Suprapubic skin (tissue), 4 donors: ENCODE results near the gene CMPK2. TPM values are rescaled to one million over a fixed set of nuclear protein-coding genes. Genes with fewer than 3 reads are reported as not detected.

Source experiments
- DNase-seq, 2 donors: peaks; one replicate each; pipeline ENCODE4 v3.0.0-alpha.2; 2019; ENCODE audit warnings: low spot score in 2 of 2
- H3K27ac ChIP-seq: fragments of 200-600 bp; sonication (generic); one replicate; pipeline ENCODE4 v1.5.1; 2019
- H3K27me3 ChIP-seq: fragments of 200-600 bp; sonication (generic); one replicate; pipeline ENCODE4 v1.5.1; 2019
- H3K36me3 ChIP-seq: fragments of 200-600 bp; sonication (generic); one replicate; pipeline ENCODE4 v1.5.1; 2019
- H3K4me1 ChIP-seq: fragments of 200-600 bp; sonication (generic); one replicate; pipeline ENCODE4 v1.5.1; 2019
- H3K4me3 ChIP-seq: fragments of 200-600 bp; sonication (generic); one replicate; pipeline ENCODE4 v1.5.1; 2019; ENCODE audit warnings: mild to moderate bottlenecking
- H3K9me3 ChIP-seq: fragments of 200-600 bp; sonication (generic); one replicate; pipeline ENCODE4 v1.5.1; 2019
- EP300 ChIP-seq: sonication (generic); formaldehyde crosslinking; IDR thresholded peaks from one replicate; pipeline ENCODE4 v1.6.1; 2017; ENCODE audit warnings: antibody characterized with exemption
- POLR2A ChIP-seq, 2 donors: fragments of 450-650 bp; IDR thresholded peaks; one replicate each; pipeline ENCODE4 v1.6.1; 2017; ENCODE audit warnings: antibody characterized with exemption in 2 of 2, mild to moderate bottlenecking in 2 of 2, moderate library complexity in 2 of 2
- POLR2AphosphoS5 ChIP-seq, 3 donors: sonication (generic); formaldehyde crosslinking; IDR thresholded peaks; one replicate each; pipeline ENCODE4 v1.6.1; 2017; ENCODE audit warnings: antibody characterized with exemption in 3 of 3
- WGBS: methylation state at CpG from one replicate; pipeline ENCODE4 v1.1.5; 2018; 5-methylcytosine and 5-hydroxymethylcytosine counted together
- total RNA-seq, 4 donors: library from RNA; depleted of rRNA; stranded (reverse); fragments of >200 nt; gene quantifications; one replicate each; pipeline ENCODE4 v1.1.0, GENCODE V29; 2016
- TF ChIP-seq, protein P1 (sequence below), 2 donors: fragments of 200-600 bp in 1 of 2; fragments of 450-650 bp in 1 of 2; sonication (generic) in 1 of 2; IDR thresholded peaks; one replicate each; pipeline ENCODE4 v1.5.1; 2016 to 2019; ENCODE audit warnings: antibody characterized with exemption in 2 of 2, mild to moderate bottlenecking in 1 of 2, moderate library complexity in 1 of 2

Gene CMPK2
- total RNA-seq, 4 donors from 2014 or later, result 0.83 to 3.1 (median 1.3) TPM

DNA sequence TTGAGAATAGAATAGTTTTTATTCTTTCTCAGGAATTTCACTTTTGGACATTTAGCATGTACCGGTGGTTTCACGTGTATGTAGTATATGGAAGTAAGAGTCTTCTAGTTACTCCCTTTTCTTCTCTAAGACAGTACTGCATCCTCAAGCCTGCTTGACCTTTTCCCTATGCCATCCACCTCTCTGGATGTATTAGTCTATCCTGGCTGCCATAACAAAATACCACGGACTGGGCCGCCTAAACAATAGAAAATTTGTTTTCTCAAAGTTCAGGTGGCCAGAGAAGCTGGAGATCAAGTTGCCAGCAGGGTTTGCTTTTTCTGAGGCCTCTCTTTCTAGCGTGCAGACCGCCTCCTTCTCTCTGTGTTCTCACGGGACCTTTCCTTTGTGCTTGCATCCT lies 1.3 kb upstream of the CMPK2 start:
- TF ChIP-seq EP300, result no peak
- TF ChIP-seq, protein P1, sequence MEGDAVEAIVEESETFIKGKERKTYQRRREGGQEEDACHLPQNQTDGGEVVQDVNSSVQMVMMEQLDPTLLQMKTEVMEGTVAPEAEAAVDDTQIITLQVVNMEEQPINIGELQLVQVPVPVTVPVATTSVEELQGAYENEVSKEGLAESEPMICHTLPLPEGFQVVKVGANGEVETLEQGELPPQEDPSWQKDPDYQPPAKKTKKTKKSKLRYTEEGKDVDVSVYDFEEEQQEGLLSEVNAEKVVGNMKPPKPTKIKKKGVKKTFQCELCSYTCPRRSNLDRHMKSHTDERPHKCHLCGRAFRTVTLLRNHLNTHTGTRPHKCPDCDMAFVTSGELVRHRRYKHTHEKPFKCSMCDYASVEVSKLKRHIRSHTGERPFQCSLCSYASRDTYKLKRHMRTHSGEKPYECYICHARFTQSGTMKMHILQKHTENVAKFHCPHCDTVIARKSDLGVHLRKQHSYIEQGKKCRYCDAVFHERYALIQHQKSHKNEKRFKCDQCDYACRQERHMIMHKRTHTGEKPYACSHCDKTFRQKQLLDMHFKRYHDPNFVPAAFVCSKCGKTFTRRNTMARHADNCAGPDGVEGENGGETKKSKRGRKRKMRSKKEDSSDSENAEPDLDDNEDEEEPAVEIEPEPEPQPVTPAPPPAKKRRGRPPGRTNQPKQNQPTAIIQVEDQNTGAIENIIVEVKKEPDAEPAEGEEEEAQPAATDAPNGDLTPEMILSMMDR (IDR thresholded peaks at IDR 0.05), result no peak
- no peak for TF ChIP-seq POLR2A (IDR thresholded peaks at IDR 0.05)
- no peak for TF ChIP-seq POLR2AphosphoS5 (IDR thresholded peaks at IDR 0.05)
- H3K9me3 ChIP-seq, result no peaks in the 10 kb centered on the region
- no peak for DNase-seq
- H3K27me3 ChIP-seq, result no peaks in the 10 kb centered on the region
- no peak overlapping the region for H3K4me3 ChIP-seq
- H3K36me3 ChIP-seq, result no peaks in the 10 kb centered on the region
- 92% methylated on average over 7 of the region's 7 CpGs for WGBS
- peaks cover 12% of the 10 kb centered on the region for H3K4me1 ChIP-seq
- no peak overlapping the region for H3K27ac ChIP-seq

DNA sequence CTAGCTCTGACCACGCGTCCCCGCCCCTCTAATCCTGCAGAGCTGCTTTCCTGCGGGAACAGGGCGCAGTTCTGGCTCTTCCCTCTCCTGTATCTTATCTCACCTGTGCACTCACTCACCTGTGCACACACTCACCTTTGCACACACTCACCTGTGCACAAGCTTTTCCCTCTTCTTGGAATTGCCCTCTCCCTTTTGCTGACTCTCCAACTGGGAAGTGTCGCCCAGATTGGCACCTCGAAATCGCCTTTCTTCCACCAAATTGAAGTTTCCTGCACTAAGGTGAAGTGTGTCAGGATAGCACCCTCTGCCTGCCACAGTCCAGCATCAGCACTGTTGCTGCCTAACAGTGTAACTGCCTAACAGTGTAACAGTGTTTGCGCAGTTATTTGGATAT lies 566 bp upstream of the CMPK2 start:
- Histone ChIP-seq H3K27ac (no peak overlapping the region), H3K9me3 (no peaks in the 10 kb centered on the region), H3K4me3 (peak overlapping the region; percentile 86), H3K4me1 (peaks cover 12% of the 10 kb centered on the region), H3K36me3 (peaks cover 4% of the 10 kb centered on the region), H3K27me3 (no peaks in the 10 kb centered on the region)
- whole genome bisulfite sequencing, result 11% methylated on average over 9 of the region's 9 CpGs
- TF ChIP-seq, protein P1 (IDR thresholded peaks at IDR 0.05), result peak in 1 of 2 donors; percentile 30
- TF ChIP-seq POLR2AphosphoS5 (IDR thresholded peaks at IDR 0.05) (no peak), EP300 (no peak), POLR2A (IDR thresholded peaks at IDR 0.05) (no peak)
- DNase-seq, result no peak

DNA sequence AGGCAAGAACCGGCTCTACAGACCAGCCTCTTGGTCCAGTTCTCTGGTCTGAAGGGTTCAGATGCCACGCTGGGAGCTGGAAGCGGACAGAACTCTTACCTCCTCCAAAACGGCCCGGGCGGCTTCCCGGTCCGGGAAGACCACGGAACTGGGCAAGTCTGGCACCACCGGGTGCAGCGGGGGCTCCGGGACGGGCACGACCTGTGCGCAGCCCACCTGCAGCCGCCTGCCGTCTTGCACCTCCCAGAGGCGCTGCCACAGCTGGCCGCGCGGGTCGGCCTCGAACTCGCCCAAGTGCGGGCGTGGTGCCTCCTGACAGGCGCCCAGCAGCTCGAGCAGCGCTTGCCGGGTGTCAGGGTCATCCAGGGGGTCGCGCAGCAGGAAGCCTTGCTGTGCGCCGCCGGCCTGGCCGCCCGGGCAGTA lies 773 bp downstream of the CMPK2 start:
- peak in 1 of 2 donors; percentile 66 for DNase-seq

DNA sequence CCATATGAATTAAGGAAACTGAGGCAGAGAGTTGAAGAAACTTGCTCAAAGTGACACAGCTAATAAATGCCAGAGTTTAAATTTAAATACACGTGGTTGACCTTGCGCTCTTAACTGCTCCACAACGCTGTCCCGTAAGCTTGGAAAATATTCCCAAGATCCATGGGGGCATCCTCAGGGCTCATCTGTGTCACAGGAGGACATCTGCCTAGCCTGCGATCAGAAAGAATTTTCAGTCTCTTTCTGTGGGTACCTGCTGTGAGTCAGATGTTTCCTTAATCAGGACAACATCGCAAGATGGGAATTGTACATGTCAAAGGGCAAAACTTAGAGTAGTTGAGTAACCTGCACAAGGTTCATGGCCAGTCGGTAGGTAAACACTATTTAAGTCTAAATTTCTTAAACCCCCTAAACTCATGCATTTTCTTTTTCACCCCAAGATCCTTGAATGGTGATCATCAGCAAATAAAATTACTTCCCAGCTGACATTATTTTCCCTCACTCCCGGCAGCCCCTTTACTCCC lies 1.4 kb downstream of the CMPK2 start:
- Histone ChIP-seq H3K27me3 (no peaks in the 10 kb centered on the region), H3K9me3 (no peaks in the 10 kb centered on the region), H3K4me1 (peaks cover 12% of the 10 kb centered on the region), H3K4me3 (peak overlapping the region; percentile 86), H3K27ac (no peak overlapping the region), H3K36me3 (peaks cover 15% of the 10 kb centered on the region)
- TF ChIP-seq POLR2A (IDR thresholded peaks at IDR 0.05), result no peak
- TF ChIP-seq EP300, result no peak
- TF ChIP-seq POLR2AphosphoS5 (IDR thresholded peaks at IDR 0.05), result no peak
- 72% methylated on average over 8 of the region's 8 CpGs for WGBS
- DNase-seq, result no peak

More for the DNA sequence above, 773 bp downstream of the CMPK2 start:
- H3K36me3 ChIP-seq, result peaks cover 11% of the 10 kb centered on the region
- TF ChIP-seq, protein P1 (IDR thresholded peaks at IDR 0.05), result no peak
- no peak for TF ChIP-seq POLR2AphosphoS5 (IDR thresholded peaks at IDR 0.05)
- H3K4me1 ChIP-seq, result peaks cover 12% of the 10 kb centered on the region
- WGBS, result 16% methylated on average over 15 of the region's 37 CpGs
- no peaks in the 10 kb centered on the region for H3K27me3 ChIP-seq
- H3K9me3 ChIP-seq, result no peaks in the 10 kb centered on the region
- H3K27ac ChIP-seq, result peak overlapping the region; percentile 68
- peak overlapping the region; percentile 86 for H3K4me3 ChIP-seq

DNA sequence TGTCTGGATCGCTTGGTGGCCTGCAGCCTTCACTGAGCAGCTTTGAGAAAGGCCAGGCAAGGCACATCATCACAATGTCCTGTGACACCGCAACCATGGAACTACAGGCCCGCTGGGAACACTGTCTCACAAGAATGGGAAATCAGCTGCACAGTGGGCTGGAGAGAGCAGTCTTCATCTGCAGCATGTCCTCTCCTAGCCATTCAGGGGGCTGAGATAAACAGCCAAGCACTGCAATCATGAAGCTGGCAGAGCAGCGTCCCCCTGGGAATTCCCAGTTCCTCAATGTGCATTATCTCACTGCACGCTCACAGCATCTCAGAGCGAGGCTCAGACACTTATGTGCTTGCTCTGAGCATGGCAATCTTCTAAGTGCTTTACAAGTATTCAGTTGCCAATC lies 1.9 kb downstream of the CMPK2 start:
- no peak for DNase-seq
- WGBS, result 78% methylated on average over 6 of the region's 6 CpGs

More for the DNA sequence above, 1.9 kb downstream of the CMPK2 start:
- no peak overlapping the region for H3K4me3 ChIP-seq
- H3K9me3 ChIP-seq, result peaks cover under 1% of the 10 kb centered on the region
- peaks cover 19% of the 10 kb centered on the region for H3K36me3 ChIP-seq
- H3K27me3 ChIP-seq, result no peaks in the 10 kb centered on the region
- no peak for TF ChIP-seq EP300
- TF ChIP-seq, protein P1 (IDR thresholded peaks at IDR 0.05), result no peak
- TF ChIP-seq POLR2A (IDR thresholded peaks at IDR 0.05), result no peak
- no peak for TF ChIP-seq POLR2AphosphoS5 (IDR thresholded peaks at IDR 0.05)
- H3K27ac ChIP-seq, result no peak overlapping the region
- H3K4me1 ChIP-seq, result peaks cover 12% of the 10 kb centered on the region
